Measurements from ENCODE around the gene TMPRSS9.
A peak's percentile ranks its signal among the peaks of the same experiment; 100 is the strongest.

The TMPRSS9 gene

DNA sequence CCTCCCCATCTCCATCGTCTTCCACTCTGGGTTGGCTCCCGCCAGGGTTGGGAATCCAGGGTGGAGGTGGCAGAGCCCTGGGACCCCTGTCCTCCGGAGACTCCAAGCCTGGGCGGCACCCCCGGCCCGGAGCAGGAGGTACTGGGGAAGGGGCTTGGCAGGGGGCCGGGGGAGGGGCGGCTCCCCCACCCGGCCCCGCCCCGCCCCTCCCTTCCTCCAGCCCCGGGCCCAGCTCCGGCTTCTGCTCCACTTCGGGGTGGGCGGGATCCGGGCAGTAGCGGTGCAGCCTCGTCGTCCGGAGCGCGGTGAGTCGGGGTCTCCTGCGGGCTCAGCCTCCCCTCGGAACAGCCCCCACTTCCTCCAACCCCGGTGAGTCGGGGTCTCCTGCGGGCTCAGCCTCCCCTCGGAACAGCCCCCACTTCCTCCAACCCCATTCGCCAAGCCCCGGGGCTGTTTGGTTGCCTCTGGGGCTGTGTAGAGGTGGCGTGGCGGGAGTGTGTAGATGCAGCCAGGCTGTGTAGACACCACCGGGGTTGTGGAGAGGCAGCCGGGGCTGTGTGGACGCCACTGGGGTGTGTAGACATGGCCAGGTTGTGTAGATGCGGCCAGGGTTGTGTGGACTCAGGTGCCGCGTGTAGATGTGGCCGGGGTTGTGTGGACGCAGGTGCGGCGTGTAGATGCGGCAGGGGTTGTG is at the start of gene TMPRSS9:
TMPRSS9 (plus strand) TSS at position 274 of the 694 bp plus-strand sequence. CDS start 29,521 bp downstream, outside the sequence.
- DNase-seq (ENCODE audit: low read depth in 3 of 3) = no peak

DNA sequence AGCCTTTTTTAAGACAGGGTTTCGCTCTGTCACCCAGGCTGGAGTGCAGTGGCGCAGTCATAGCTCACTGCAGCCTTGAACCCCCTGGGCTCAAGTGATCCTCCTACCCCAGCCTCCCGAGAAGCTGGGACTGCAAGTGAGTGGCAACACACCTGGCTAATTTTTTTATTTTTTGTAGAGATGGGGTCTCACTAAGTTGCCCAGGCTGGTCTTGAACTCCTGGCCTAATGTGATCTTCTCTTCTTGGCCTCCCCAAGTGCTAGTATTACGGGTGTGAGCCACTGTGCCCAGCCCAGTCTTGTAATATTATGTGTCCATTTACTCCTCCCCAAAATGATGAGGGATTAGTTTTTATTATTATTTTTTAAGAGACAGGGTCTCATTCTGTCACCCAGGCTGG is 49.0 kb upstream of the TMPRSS9 start:
- no peak for DNase-seq (ENCODE audit: low read depth in 3 of 3)

- DNase-seq (ENCODE audit: low read depth in 3 of 3) = no peak
These were observed 47.1 kb upstream of the TMPRSS9 start for GRCh38 chr19:2312820-2313501.

DNA sequence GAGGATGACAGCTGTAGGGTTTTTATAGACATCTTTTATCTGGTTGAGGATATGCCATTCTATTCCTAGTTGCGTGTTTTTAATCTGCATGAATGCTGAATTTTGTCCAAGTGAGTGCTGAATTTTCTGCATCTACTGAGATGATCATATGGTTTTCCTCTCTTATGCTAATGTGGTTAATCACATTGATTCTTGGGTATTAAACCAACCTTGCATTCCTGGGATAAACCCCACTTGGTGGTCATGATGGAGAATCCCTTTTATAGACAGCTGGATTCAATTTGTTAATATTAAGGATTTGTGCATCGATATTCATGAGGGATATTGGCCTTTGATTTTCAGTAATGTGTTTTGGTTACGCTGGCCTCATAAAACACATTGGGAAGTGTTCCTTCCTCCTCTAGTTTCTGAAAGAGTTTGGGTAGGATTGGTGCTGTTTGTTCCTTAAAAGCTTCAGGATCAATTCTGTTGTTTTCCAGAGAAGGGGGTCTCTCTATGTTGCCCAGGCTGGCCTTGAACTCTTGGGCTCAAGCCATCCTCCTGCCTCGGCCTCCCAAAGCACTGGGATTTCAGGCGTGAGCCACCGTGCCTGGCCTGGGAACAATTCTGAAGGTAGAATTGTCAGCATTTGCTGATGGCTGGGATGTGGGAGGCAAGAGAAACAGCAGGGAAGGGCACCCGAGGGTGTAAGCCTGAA is 44.8 kb upstream of the TMPRSS9 start:
- DNase-seq (ENCODE audit: low read depth in 3 of 3) = no peak

DNA sequence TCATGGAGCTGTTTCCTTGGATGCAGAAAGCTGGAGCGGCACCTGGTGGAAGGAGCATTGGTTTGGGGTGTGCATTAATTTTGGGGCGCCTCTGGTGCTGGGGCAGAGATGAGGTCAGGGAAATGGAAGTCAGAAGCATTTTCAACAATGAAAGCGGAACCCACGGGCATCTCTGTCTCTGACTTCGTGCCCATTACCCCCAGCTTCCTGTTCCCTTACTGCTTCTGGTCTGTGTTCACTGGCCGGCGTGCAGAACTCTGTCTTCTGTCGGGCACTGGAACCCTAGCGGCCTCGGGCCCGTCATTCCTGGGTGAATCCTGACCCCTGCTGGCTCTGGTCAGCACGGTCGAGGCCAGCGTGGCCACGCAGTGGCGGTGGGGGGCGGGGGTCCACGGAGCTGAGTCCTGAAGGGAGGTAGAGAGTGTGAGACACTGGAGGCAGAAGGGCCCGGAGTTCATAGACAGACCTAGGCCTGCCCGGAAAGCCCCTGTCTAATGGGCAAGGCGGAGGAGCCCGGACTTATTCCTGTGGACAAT is 44.2 kb upstream of the TMPRSS9 start:
- DNase-seq (ENCODE audit: low read depth in 3 of 3) = no peak

DNA sequence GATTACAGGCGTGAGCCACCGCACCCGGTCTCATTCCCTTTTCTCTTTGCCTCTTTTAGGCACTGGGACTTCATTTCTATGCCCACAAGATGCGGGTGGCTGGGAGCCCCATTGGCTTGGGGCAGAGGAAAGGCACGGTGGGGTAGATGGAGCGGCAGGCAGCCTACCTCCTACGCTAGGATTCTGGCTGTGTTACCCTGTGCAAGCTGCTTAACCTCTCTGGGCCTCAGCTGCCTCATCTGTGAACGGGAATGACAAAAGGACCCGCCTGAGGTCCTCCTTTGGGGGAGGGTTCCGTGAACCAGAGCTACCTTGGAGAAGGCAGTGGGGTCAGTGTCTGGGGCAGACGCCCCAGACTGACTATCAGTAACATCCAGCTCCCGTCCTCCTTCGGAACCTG is 42.8 kb upstream of the TMPRSS9 start:
- DNase-seq (ENCODE audit: low read depth in 3 of 3) = no peak

- no peak for DNase-seq (ENCODE audit: low read depth in 3 of 3)
These were observed 42.3 kb upstream of the TMPRSS9 start for GRCh38 chr19:2317756-2318155.

DNA sequence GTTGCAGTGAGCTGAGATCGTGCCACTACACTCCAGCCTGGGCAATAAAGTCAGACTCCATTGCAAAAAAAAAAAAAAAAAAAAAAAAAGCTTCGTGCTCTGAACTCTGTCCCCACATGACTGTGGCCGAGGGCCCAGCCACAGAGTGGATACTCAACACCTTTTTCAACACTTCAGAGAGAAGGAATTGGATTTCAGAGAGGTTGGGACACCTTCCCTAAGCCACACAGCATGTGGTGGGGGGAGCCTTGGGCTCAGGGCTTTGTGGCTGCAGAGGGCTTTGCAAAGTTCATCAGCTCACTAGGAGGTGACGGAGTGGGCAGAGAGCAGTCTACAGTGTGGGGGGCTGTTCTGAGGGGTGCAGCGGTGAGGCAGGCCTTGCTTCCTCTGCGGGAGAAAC is 41.1 kb upstream of the TMPRSS9 start:
- no peak for DNase-seq (ENCODE audit: low read depth in 3 of 3)

- no peak for DNase-seq (ENCODE audit: low read depth in 3 of 3)
These were observed 40.5 kb upstream of the TMPRSS9 start for GRCh38 chr19:2319551-2319950.

DNA sequence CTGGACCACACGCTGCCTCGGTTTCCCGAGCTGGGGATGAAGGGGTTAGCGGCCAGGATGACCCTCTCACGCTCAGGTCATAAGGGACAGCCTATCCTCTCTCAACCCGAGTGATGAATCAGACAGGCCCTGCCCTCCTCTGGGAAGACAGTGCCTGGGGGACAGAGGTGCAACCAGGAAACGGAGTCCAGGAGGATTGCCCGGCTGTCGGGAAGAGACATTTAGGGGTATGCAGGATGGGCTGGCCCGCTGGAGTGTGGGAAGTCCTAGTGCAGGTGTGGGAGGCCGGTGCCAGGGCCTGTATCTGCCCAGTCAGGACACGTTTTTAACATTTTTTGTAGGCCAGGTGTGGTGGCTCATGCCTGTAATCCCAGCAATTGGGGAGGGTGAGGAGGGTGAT is 40.0 kb upstream of the TMPRSS9 start:
- no peak for DNase-seq (ENCODE audit: low read depth in 3 of 3)

DNA sequence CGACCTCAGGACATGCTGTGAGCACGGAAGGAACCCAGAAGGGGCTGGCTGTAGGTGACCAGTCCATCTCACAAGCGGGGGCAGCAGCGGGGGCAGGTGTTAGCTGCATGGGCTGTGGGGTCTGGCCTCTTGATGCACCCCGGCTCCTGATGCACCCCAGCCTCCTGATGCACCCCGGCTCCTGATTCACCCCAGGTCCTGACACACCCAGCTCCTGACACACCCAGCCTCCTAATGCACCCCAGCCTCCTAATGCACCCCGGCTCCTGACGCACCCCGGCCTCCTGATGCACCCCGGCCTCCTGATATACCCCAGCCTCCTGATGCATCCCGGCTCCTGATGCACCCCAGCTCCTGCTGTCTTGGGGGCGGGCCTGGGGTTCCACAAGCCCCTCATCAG is 39.1 kb upstream of the TMPRSS9 start:
- no peak for DNase-seq (ENCODE audit: low read depth in 3 of 3)

DNA sequence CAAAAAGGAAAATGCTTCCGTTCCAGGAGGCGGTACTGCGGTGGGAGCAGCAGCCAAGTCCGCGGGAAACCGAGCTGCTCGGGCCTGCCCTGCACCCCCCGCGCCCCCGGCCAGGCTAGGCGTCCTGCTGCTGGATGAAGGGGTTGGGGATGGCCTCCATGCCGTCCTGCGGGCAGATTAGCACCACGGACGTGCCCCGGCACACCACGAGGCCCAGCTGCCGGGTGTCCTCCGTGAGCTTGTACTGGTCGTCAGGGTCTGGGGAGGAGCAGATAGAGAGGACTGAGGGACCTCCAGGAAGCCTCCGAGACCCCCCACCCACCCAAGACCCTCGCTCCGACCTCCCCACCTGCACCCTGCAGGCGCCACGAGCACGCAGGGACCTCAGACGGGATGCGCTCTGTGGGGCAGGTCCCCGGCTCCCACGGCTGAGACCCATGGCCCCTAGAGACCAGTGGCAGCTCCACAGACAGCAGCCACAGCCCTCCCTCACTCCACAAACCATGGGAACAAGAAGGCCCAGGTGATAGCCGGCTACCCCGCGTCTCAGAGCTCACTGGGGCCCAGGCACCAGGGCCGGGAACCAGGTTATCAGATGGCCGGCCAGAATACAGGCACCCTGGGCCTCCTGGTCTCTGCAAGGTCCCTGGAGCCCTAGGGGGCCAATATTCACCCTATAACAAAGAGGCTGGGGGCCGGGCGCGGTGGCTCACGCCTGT is 38.3 kb upstream of the TMPRSS9 start:
- DNase-seq (ENCODE audit: low read depth in 3 of 3) = no peak

- DNase-seq (ENCODE audit: low read depth in 3 of 3) = no peak
These were observed 36.4 kb upstream of the TMPRSS9 start for GRCh38 chr19:2323707-2324106.

GRCh38 chr19:2324220-2324948 is 35.7 kb upstream of the TMPRSS9 start:
- DNase-seq (ENCODE audit: low read depth in 3 of 3) = no peak

GRCh38 chr19:2325281-2326046 is 34.6 kb upstream of the TMPRSS9 start:
- no peak for DNase-seq (ENCODE audit: low read depth in 3 of 3)

GRCh38 chr19:2326699-2327360 is 33.2 kb upstream of the TMPRSS9 start:
- no peak for DNase-seq (ENCODE audit: low read depth in 3 of 3)

DNA sequence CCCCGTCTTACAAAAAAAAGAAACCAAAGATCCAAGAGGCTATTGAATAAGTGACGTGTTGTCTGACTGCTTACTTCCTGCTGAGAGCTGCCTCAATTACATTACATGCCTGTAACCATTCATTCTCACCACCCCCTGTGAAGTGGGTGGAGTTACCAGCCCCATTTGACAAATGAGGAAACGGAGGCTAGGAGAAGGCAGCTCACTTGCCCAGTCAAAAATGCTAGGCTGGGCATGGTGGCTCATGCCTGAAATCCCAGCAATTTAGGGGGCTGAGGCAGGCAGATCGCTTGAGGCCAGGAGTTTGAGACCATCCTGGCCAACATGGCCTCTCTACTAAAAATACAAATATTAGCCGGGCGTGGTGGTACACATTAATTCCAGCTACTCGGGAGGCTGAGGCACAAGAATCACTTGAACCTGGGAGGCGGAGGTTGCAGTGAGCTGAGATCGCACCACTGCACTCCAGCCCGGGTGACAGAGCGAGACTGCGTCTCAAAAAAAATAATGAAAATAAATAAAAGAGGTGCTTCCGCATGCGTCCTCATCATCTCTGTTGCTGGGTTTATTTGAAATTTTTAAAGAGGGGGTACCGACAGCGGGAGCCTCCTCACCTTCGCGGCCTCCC is 32.2 kb upstream of the TMPRSS9 start:
- peak; percentile 26 to 43 (median 35) for DNase-seq (ENCODE audit: low read depth in 3 of 3)

DNA sequence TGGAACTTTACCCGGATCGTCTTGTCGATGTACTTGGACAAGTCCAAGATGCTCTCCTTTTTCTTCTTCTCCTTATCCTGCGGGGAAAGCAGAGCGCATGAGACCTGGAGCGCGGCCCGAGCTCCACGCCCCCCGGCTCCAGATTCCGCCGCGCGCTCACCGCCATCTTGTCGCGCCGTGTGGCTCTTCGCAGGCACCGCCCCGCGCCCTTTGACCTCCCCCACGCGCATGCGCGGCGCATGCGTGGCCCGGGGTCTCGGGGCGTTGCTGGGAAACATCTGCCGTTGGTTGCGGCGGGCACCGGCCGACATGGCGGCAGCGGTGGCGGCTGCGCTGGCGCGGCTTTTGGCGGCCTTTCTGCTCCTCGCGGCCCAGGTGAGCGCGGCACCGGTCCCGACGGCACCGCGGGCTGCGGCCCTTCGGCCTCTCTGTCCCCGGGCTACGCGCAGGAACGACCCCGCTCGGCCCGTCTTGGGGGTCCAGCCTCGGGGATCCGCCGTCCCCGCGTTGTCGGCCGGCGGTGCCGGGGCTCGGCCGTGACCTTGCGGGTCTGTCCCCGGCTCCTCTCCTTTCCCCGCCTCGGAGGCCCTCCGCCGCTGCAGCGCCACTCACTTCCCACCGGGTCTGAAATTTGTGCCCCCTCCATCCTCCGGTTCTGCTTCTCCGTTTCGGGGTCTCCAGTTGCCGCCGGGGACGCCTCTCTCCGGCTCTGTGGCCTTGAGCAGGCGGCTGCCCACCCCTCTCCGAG is 31.5 kb upstream of the TMPRSS9 start, which contains the start of the genes LSM7 and SPPL2B:
LSM7 (minus strand) TSS at position 186 of the 748 bp plus-strand sequence; CDS start at position 166, 20 bp downstream.
SPPL2B (plus strand) TSS at position 284 of the 748 bp plus-strand sequence; CDS start at position 310, 26 bp downstream.
- peak; percentile 84 to 90 (median 86) for DNase-seq (ENCODE audit: low read depth in 3 of 3)

GRCh38 chr19:2329149-2329478 is 31.0 kb upstream of the TMPRSS9 start:
- DNase-seq (ENCODE audit: low read depth in 3 of 3) = no peak

Data from stimulated activated CD4-positive, alpha-beta T cell treated with anti-CD3 and anti-CD28 coated beads, TNF-alpha, amount 100 ng/mL, for 4 hours (primary cell).